RPMI8226 (cell line): ENCODE measurements around the gene SERF1A.
"Not testable (repeated sequence)": the region's sequence is repeated elsewhere in the genome, so short reads cannot be mapped to it uniquely, and the experiment has no call there.

Experiments used
- DNase-seq: peaks from one replicate; pipeline ENCODE4 v3.0.0-alpha.2; 2015

SERF1A gene

GRCh38 chr5:70900533-70901271 is at the start of gene SERF1A:
TSS of gene SERF1A (plus strand) at chr5:70900669. CDS start at chr5:70900870, 201 bp downstream.
- DNase-seq = not testable (repeated sequence)

GRCh38 chr5:70866778-70867177 is 33.7 kb upstream of the SERF1A start:
- not testable (repeated sequence) for DNase-seq

- DNase-seq = not testable (repeated sequence)
These were observed 29.8 kb upstream of the SERF1A start for GRCh38 chr5:70870626-70871025.

GRCh38 chr5:70896076-70896475 is 4.4 kb upstream of the SERF1A start:
- not testable (repeated sequence) for DNase-seq

- not testable (repeated sequence) for DNase-seq
These were observed 753 bp downstream of the SERF1A start for GRCh38 chr5:70901272-70901571.

GRCh38 chr5:70906624-70907023 is 6.2 kb downstream of the SERF1A start:
- not testable (repeated sequence) for DNase-seq

GRCh38 chr5:70916829-70917228 is 16.4 kb downstream of the SERF1A start:
- not testable (repeated sequence) for DNase-seq

- not testable (repeated sequence) for DNase-seq
These were observed 24.7 kb downstream of the SERF1A start for GRCh38 chr5:70925211-70925562.

- not testable (repeated sequence) for DNase-seq
These were observed 31.4 kb downstream of the SERF1A start for GRCh38 chr5:70931709-70932368.

GRCh38 chr5:70932560-70932959 is 32.1 kb downstream of the SERF1A start:
- DNase-seq = not testable (repeated sequence)

- DNase-seq = not testable (repeated sequence)
These were observed 52.6 kb downstream of the SERF1A start for GRCh38 chr5:70953068-70953467.
